Brain microvascular endothelial cell (primary cell): ENCODE results near the gene KDM1A.

Source experiments
- DNase-seq: peaks from one replicate; pipeline ENCODE4 v3.0.0-alpha.2; 2020
- H3K27ac ChIP-seq: fragments of 250-450 bp; sonication (Bioruptor Pico); 2 replicates; pipeline ENCODE4 v1.5.1; 2020; ENCODE audit warnings: mild to moderate bottlenecking, moderate library complexity
- H3K27me3 ChIP-seq: fragments of 250-450 bp; sonication (Bioruptor Pico); replicated peaks from 2 replicates; pipeline ENCODE4 v1.5.1; 2020; ENCODE audit warnings: mild to moderate bottlenecking
- H3K36me3 ChIP-seq: fragments of 250-450 bp; sonication (Bioruptor Pico); replicated peaks from 2 replicates; pipeline ENCODE4 v1.5.1; 2020; ENCODE audit warnings: mild to moderate bottlenecking
- H3K4me3 ChIP-seq: 2 replicates; pipeline ENCODE4 v1.5.1; 2011; ENCODE audit warnings: low read depth, mild to moderate bottlenecking, control low read depth, low read length, moderate library complexity
- CTCF ChIP-seq: IDR thresholded peaks from 2 replicates; pipeline ENCODE4 v1.5.1; 2011; ENCODE audit warnings: low read depth, mild to moderate bottlenecking, moderate library complexity, low read length, control low read depth, inconsistent platforms; ENCODE audit errors: missing control alignments
- in situ Hi-C: cut with HindIII; loops from 2 replicates; pipeline ENCODE4 v1.10.0; 2017; ENCODE audit warnings: low sequenced_read_pairs, low pct_ligation_motif_present

The KDM1A gene

DNA sequence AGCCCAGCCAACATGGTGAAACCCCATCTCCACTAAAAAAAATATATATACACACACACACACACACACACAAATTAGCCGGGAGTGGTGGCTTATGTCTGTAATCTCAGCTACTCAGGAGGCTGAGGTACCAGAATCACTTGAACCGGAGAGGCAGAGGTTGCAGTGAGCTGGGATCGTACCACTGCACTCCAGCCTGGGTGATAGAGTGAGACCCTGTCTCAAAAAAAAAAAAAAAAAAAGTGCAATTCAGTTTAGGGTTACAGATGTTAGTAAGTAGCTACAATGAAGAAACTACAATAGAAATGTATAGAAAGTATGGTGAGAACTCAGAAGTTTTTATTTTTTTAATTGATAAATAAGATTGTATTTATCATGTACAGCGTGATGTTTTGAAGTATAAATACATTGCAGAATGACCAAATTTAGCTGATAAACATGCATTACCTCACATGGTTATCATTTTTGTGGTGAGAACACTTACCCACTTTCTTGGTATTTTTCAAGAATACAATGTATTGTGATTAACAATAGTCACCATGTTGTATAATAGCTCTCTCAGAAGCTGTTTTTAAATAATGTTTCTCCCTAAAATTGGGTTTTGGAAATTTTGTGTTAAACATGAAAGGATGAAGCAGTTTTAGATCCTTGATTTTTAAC is 17.9 kb downstream of the KDM1A start:
- no peak for TF ChIP-seq CTCF
- Histone ChIP-seq H3K36me3 (no peaks in the 10 kb centered on the region), H3K27me3 (no peaks in the 10 kb centered on the region), H3K27ac (no peak overlapping the region), H3K4me3 (no peak overlapping the region)
- no peak for DNase-seq
- in situ Hi-C loops, result no loop called here

DNA sequence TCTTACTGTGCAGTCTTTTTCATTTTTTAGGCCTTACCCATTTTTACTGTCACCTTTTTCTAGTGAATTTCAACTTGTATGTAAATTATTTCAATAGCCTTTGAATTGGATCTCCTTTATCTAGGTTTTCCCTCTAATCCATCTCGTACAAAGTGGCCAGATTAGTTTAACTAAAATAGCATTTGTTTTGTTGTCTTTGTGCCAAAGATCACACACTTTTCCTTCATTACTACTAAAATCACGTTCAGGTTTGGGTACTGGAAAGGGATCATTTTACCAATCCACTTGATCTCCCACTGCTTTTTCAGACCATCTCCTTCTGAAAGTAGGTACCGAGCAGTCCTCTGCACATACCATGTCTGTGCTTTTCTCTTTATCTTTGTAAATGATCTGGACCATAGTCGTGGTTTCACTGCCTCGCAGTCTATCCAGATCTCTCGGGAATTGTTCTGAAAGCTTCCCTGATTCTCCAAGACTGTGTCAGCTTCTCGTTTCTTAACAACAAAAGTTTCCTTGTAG is 20.1 kb downstream of the KDM1A start:
- Histone ChIP-seq H3K36me3 (no peaks in the 10 kb centered on the region), H3K27me3 (no peaks in the 10 kb centered on the region), H3K4me3 (no peak overlapping the region), H3K27ac (no peak overlapping the region)
- DNase-seq, result no peak
- TF ChIP-seq CTCF, result no peak
- in situ Hi-C loops, result no loop called here

GRCh38 chr1:23040509-23040908 is 21.2 kb downstream of the KDM1A start:
- no peak overlapping the region for H3K4me3 ChIP-seq
- no peaks in the 10 kb centered on the region for H3K36me3 ChIP-seq
- in situ Hi-C loops, result no loop called here
- no peak for TF ChIP-seq CTCF
- no peak for DNase-seq
- H3K27ac ChIP-seq, result no peak overlapping the region
- H3K27me3 ChIP-seq, result no peaks in the 10 kb centered on the region

DNA sequence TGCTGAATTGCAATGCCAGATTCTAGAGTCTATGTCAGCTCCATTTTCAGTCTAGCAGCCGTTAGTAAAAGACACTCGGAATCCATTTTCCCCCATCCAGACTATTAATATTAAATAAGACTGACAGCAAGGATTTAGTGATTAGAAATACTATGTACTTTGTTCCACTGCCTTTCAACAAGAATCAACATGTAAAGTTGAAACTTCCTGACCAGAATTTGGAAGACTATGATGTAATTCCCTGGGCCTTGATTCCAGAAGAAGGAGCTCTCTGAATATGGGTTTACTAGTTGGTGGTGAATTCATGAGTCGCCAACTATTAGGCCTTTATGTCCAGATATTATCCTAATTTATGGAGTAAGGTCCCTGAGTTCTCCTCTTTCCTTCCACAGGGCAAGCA is 24.8 kb downstream of the KDM1A start:
- no peaks in the 10 kb centered on the region for H3K27me3 ChIP-seq
- H3K36me3 ChIP-seq, result no peaks in the 10 kb centered on the region
- H3K4me3 ChIP-seq, result no peak overlapping the region
- TF ChIP-seq CTCF, result no peak
- H3K27ac ChIP-seq, result no peak overlapping the region
- in situ Hi-C loops, result no loop called here
- no peak for DNase-seq

- H3K27me3 ChIP-seq, result no peaks in the 10 kb centered on the region
- peaks cover 23% of the 10 kb centered on the region for H3K36me3 ChIP-seq
- no peak for DNase-seq
- no peak for TF ChIP-seq CTCF
- H3K27ac ChIP-seq, result no peak overlapping the region
- in situ Hi-C loops, result no loop called here
- no peak overlapping the region for H3K4me3 ChIP-seq
These were observed 30.9 kb downstream of the KDM1A start for GRCh38 chr1:23050201-23050600.
